HG02623 (cell line): Measurements from ENCODE around the gene PLCG2.
A peak's percentile ranks its signal among the peaks of the same experiment; 100 is the strongest.
"Not testable (repeated sequence)": the region's sequence is repeated elsewhere in the genome, so short reads cannot be mapped to it uniquely, and the experiment has no call there.

Source experiments
- ATAC-seq: cut with Tn5 transposase; IDR thresholded peaks from one replicate; pipeline ENCODE4 v1.9.1; 2021; ENCODE audit warnings: moderate library complexity; ENCODE audit not compliant: unreplicated experiment

Gene PLCG2

DNA sequence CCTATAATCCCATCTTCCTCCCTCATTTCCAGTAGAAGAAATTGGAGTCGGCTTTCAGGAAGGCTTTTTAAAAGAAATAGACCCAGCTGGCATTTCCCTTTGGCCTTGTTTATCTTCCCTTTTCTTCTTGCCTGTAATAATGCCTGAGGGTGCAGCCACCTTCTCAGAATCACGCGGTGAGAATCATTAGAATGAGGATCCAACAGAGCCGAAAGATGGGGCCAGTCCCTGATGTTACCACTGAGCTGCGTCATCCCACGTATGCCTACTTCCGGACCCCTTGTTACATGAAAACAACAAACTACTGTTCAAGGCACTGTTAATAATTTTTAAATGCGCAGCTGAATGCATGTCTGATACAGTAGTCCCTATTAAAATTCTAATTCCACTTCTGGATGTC, 208.0 kb downstream of the PLCG2 start:
- no peak for ATAC-seq

DNA sequence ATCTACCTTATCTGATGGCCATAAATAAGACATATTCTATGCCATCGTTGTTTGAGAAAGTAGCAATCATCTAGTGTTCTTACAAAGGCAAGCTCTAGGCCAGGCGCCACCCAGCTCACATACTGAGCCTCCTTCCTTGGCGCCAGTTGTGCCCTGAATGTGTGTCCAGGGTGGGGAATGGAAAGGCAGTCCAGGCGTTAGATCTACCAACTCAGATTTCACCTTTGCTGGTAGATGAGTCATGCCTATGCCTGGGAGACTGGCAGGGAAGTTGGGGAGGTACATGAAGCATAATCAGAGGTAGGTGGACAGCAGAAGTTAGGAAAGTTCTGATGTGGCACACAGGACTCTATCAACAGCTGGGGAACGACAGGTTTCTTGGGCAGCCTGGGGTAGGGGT, 208.6 kb downstream of the PLCG2 start:
- no peak for ATAC-seq

DNA sequence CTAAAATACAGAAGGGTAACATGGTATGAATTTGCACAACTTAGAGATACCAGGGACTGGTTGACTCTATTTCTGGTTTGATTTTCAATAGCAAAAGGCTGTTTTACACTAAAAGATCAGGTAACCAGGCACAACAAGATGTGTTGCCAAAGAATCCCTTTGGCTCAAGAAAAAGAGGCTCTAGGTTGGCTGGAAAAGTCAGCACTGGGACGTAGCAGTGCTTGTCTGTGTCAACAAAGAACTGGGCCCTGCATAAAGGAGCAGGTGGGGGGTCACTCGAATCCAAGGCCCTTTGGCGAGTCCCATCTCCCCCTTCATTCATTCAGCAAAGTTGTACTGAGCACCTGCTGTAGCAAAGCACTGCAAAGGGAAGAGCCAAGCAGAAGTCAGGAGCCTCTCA, 213.8 kb downstream of the PLCG2 start:
- ATAC-seq, result no peak

DNA sequence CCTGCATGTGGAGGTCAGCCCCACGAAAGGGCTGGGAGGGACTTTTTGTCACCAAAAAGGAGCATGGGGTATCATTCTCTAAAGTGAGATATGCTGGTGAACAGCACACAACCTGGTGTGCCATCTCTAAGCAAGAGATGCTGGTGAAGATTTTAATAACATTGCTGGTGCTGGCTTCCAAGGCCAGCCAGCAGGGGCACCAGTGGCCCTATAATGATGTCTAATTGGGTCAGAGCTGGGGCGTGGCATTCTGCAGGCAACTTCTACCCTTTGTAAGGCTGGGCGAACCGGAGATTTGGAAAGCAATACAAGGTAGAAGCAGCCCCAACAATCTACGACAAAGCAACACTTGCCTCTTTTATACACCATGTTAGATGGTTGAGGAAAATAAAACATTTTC, 215.4 kb downstream of the PLCG2 start:
- ATAC-seq, result no peak

DNA sequence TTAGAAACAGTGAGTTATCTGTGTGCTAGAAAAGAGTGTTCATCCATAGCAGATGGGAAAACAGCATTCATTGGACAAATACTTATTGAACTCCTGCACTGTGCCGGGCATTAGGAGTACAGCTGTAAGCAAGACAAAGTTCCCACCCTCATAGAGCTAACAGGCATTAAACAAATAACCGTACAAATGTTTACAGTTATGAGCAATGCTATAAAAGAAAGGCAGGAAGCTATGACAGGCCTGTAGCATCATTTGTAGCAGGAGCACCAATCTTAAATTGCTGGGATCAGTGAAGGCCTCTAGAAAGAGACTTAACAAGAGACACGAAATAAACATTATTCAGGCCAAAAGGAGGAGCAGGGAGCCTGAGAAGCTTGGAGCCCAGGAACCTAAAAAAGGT, 216.6 kb downstream of the PLCG2 start:
- no peak for ATAC-seq

DNA sequence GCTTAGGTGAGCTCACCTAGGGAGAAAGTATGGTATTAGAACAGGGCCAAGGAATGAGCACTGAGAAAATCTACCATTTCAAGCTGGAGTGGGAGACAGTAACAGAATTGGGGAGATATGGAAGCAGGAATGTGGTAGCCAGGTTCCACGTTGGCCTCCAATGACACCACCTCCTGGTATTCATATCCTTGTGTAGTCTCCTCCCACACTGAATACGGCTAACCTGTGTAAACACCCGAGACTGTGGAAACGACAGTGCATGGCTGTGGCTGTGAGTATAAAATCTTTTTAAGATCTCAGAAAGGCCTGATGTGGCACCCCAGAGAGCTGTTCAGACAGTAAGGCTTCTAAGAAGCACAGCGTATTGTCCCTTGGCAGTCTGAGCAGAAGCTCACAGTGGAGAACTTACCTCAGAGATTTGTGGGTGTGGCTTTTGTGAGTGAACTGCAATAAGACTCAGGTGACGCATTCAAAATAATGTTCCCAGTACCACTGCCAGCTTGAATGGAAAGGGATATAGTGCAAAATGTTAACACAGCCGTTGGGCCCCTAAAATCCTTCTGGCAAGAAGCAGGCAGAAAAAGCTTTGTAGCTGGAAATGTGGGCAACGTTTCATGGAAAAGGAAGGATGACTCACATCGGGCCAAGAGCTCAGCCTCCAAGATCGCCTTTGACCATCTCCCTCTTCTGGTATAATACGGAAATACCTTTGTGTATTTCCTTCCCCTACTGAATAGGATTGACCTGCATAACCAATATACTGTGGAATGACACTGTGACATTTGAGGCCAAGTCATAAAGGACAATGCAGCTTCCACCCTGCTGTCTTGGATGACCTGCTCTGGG, 217.8 kb downstream of the PLCG2 start:
- no peak for ATAC-seq

DNA sequence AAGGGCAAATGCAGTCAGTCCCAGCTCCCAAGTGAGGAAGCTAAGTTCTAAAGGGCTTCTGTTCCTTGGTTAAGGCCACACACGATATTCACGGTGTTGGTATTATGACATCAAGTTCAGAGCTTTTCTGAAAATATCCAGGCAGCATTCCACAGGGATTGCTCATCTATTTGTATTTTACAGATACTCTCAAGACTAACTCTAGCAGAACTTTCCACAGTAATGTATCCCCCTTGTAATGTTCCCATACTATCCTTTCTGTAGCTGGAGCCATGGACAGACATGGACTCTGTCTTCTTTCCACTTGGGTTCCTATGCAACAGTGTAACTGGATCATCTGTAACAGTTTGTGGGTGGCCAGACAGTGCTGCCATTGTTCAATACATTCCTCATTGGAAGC, 218.6 kb downstream of the PLCG2 start:
- ATAC-seq, result no peak

DNA sequence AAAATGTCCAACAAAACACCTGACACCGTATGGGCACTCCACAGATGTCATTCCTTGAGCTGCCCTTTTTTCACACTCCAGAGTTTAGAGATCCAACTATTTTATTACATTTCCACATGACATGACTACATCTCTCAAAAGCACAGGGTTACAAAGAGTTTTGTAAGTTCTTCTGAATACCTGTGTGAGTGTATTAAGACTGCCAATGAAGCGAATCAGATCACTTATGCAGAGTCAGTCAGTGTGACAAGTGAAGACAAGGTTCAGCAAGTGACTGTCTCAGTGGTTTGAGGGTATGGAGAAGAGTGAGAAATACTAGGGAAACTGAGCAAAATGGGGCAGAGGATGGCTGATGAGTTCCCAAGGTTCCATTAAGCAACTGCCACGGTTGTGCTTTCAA, 223.7 kb downstream of the PLCG2 start:
- no peak for ATAC-seq

DNA sequence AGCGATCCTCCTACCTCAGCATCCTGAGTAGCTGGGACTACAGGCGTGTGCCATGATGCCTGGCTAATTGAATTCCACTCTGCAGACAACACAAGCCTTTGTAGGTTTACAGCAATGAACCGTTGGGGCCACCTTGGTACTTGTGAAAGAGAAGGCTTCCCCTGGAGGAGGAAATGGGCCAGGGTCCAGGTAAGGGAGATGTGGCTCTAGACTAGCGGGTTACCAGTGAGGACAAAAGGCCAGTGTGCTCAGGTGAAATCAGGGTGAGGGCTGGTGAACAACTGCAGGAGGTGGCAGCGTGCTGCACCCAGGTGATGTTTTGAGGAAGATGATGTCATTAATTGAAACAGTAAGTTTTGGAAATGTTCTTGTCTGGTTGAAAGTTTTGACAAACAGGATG, 225.5 kb downstream of the PLCG2 start:
- ATAC-seq, result no peak

DNA sequence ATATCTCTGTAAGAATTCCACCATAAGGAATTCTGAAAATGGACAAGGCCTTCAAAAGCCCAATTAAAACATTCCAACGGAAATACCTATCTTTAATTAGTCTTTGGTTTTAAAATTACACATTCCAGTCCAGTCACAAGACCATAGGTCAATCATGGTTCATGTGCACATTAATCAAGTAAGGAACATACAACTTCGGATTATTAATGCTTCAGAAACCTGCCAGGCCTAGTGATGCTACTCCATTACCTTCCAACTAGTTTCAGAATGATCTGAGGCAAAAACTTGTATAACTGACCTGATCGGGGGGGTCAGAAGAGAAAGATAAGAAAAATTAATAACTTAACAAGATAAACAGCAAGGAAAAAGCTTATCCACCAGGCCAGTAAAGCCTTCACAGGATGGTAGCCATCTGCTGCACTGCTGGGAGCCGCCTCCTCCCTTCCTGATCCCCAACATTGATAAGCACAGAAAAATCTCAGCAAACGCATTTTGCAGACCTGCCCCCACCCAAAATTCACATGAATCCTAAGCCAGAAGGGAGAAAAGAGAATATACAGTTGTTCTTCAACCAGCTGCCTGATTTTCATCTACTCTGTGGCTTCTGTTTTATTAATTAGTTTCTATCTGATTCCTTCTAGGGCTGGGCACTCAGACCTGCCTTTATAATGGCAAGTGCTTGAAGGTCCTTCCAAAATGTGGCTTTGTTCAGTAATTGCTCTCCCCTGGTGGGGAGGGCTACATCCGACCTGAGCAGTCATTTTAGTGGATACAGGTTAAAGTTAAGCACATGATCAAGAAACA, 226.1 kb downstream of the PLCG2 start:
- no peak for ATAC-seq

DNA sequence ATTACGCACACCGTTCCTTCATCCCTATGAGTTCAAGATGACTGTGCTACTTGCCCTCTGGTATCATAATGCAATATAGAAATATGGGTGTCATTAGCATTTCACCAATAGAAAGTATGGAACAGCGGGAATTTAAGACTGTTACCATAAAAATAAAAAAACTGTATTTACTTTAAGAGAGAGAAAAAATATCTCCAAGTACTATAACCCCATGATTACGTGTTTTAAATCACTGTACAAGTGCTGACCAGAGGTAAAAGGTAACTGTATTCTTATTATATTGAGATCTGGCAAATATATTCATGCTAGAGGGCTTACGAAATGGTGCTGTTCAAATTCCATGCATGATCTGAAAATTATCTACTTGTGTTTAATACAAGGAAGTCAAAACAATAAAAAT, 226.9 kb downstream of the PLCG2 start:
- ATAC-seq, result no peak

DNA sequence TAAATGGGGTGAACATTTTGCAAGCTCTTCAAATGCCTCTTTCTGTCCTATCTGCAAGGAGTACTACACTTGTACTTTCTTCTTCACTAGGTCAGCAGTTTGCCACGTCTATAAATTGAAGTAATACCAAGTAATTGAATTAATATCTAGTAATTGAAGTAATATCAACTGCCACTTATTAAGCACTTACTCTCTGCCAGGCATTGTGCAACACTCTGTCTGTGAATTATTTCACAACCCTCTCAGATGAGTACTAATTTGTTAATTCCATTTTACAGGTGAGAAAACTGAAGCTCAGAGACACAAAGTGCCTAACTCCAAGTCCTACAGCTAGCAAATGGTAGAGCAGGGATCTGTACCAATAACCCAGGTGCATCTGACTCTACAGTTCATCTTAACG, 228.1 kb downstream of the PLCG2 start:
- no peak for ATAC-seq

DNA sequence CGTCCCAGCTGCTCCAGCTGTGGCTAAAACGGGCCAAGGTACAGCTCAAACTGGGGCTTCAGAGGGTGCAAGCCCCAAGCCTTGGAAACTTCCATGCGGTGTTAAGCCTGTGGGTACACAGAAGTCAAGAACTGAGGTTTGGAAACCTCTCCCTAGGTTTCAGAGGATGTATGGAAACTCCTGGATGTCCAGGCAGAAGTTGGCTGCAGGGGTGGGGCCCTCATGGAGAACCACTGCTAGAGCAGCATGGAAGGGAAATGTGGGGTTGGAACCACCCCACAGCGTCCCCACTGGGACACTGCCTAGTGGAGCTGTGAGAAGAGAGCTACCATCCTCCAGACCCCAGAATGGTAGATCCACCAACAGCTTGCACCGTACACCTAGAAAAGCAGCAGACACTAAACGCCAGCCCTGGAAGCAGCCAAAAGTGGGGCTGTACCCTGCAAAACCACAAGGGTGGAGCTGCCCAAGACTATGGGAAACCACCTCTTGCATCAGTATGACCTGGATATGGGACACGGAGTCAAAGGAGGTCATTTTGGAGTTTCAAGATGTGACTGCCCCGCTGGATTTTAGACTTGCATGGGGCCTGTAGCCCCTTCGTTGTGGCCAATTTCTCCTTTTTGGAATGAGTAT, 230.0 kb downstream of the PLCG2 start:
- no peak for ATAC-seq

DNA sequence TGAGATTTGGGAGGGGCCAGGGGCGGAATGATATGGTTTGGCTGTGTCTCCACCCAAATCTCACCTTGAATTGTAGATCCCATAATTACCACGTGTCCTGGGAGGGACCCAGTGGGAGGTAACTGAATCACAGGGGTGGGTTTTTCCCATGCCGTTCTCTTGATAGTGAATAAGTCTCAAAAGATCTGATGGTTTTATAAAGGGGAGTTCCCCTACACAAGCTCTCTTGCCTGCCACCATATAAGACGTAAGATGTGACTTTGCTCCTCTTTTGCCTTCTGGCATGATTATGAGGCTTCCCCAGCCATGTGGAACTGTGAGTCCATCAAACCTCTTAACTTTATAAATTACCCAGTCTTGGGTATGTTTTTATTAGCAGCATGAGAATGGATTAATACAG, 230.7 kb downstream of the PLCG2 start:
- not testable (repeated sequence) for ATAC-seq

DNA sequence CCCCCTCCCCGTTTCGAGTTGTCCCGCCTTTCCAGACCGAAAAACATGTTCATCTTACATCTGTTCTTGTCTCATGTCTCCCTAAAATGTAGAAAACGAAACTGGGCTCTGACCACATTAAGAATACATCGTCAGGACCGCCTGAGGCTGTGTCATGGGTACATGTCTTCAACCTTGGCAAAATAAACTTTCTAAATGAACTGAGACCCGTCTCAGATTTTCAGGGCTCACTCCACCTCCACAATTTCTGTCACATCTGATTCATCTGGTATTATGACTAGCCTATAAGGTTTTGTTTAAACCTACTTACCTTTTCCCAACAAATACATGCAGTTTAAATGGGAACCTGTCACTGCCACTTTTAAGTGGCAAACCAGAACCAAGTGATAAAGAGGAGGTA, 231.6 kb downstream of the PLCG2 start:
- ATAC-seq, result no peak

DNA sequence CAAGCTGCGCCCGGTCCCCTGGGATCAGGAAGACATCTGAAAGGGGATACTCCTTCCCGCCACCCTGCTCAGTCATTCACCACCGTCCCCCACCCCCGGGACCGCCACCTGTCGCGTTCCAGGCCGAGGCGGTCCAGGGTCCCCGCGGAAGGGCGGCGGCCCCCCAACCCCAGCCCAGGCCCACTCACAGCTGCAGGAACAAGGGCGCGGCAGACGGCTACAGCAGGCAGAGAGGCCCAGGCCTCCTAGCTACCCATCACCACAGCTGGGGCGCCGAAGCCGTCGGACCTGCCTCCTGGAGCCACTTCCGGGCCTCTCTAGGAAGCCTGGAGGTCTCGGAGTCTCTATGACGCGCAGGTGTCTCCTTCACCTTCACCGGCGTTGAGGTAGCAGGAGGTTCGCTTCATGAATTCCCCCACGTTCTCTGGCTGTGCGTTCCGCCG, 232.1 kb downstream of the PLCG2 start, which contains the start of gene SDR42E1:
Gene SDR42E1, minus strand, starts transcription at position 272 of the 443 bp plus-strand sequence. CDS start 10,612 bp downstream, outside the sequence.
- peak; percentile 95 for ATAC-seq
